B cell (primary cell): ENCODE results near the gene ARHGAP6. TPM values are rescaled to one million over a fixed set of nuclear protein-coding genes. Genes with fewer than 3 reads are reported as not detected.
"Not testable (repeated sequence)": the region's sequence is repeated elsewhere in the genome, so short reads cannot be mapped to it uniquely, and the experiment has no call there.

ENCODE experiments used
- ATAC-seq: fragments of 200-7000 bp; cut with Tn5 transposase; one replicate; pipeline ENCODE4 v1.10.0; 2021; ENCODE audit warnings: low read depth, mild to moderate bottlenecking, moderate number of reproducible peaks, moderate library complexity
- CTCF ChIA-PET: fragments of 350-600 bp; sonication (Branson Sonifier 250); formaldehyde crosslinking; loops from one replicate; lab custom pipeline; 2021; ENCODE audit warnings: antibody characterized with exemption, inconsistent platforms; lab: Charles Lee
- POLR2A ChIA-PET: fragments of 350-600 bp; sonication (Branson Sonifier 250); formaldehyde crosslinking; loops from one replicate; lab custom pipeline; 2021; ENCODE audit warnings: antibody characterized with exemption; lab: Charles Lee
- DNase-seq: peaks from one replicate; pipeline ENCODE4 v3.0.0; 2013
- H2AFZ ChIP-seq: 2 replicates; pipeline ENCODE4 v1.6.1; 2012; ENCODE audit warnings: mild to moderate bottlenecking, low read depth, low read length; ENCODE audit not compliant: insufficient read depth, poor library complexity, severe bottlenecking
- H3K27ac ChIP-seq, 2 donors: 1 replicate in 1 of 2; 2 replicates in 1 of 2; pipeline ENCODE4 v1.5.1; 2012 to 2013; ENCODE audit warnings: low read length in 2 of 2, mild to moderate bottlenecking in 2 of 2, moderate library complexity in 1 of 2
- H3K27me3 ChIP-seq, 4 experiments: fragments of 200-600 bp in 1 of 4; sonication (generic) in 1 of 4; replicated peaks in 1 of 4; 1 replicate in 2 of 4; 2 replicates in 2 of 4; pipeline versions ENCODE4 v1.6.1 to v1.7.0; 2013 to 2016; ENCODE audit warnings: low read length in 3 of 4, mild to moderate bottlenecking in 2 of 4, mixed read lengths in 1 of 4, moderate library complexity in 1 of 4; ENCODE audit not compliant: insufficient read depth in 4 of 4, control insufficient read depth in 3 of 4; ENCODE audit errors: control extremely low read depth in 1 of 4
- H3K36me3 ChIP-seq, 2 experiments: replicated peaks in 1 of 2; 1 replicate in 1 of 2; 2 replicates in 1 of 2; pipeline versions ENCODE4 v1.6.1 to v1.7.1; 2013; ENCODE audit warnings: low read length in 1 of 2; ENCODE audit not compliant: insufficient read depth in 2 of 2, control insufficient read depth in 1 of 2; ENCODE audit errors: control extremely low read depth in 1 of 2, extremely low read depth in 1 of 2
- H3K4me1 ChIP-seq, 2 donors: fragments of 200-600 bp in 1 of 2; sonication (generic) in 1 of 2; 1 replicate in 1 of 2; 2 replicates in 1 of 2; pipeline versions ENCODE4 v1.5.1 to v1.6.1; 2013 to 2017; ENCODE audit warnings: low read length in 2 of 2; ENCODE audit not compliant: control insufficient read depth in 2 of 2, insufficient read depth in 2 of 2
- H3K4me2 ChIP-seq: replicated peaks from 2 replicates; pipeline ENCODE3; 2012; ENCODE audit warnings: mild to moderate bottlenecking, low read depth, low read length; ENCODE audit not compliant: poor library complexity, severe bottlenecking
- H3K4me3 ChIP-seq, 5 experiments: fragments of 200-600 bp in 1 of 5; sonication (generic) in 1 of 5; 1 replicate in 3 of 5; 2 replicates in 2 of 5; pipeline versions ENCODE4 v1.5.1 to v1.7.0; 2011 to 2016; ENCODE audit warnings: low read length in 4 of 5, mild to moderate bottlenecking in 4 of 5, low read depth in 2 of 5, control low read depth in 1 of 5, moderate library complexity in 1 of 5; ENCODE audit not compliant: insufficient read depth in 1 of 5; ENCODE audit errors: control extremely low read depth in 1 of 5, extremely low read depth in 1 of 5
- H3K79me2 ChIP-seq: fragments of 200-600 bp; sonication (generic); one replicate; pipeline ENCODE4 v1.6.0; 2016; ENCODE audit warnings: low read length; ENCODE audit not compliant: control insufficient read depth, insufficient read depth
- H3K9ac ChIP-seq: fragments of 200-600 bp; sonication (generic); 2 replicates; pipeline ENCODE4 v1.6.1; 2017; ENCODE audit warnings: mild to moderate bottlenecking, low read length, moderate library complexity
- H3K9me3 ChIP-seq, 3 donors: one replicate each; pipeline versions ENCODE4 v1.6.1 to v1.7.1; 2013; ENCODE audit warnings: low read length in 2 of 3; ENCODE audit not compliant: control insufficient read depth in 2 of 3, insufficient read depth in 1 of 3; ENCODE audit errors: control extremely low read depth in 1 of 3
- H4K20me1 ChIP-seq: 2 replicates; pipeline ENCODE4 v1.6.0; 2012; ENCODE audit warnings: mild to moderate bottlenecking, low read length; ENCODE audit not compliant: insufficient read depth, control insufficient read depth, poor library complexity, severe bottlenecking
- H3K27ac Mint-ChIP-seq: one replicate; pipeline ENCODE4 v1.8.0; 2021; ENCODE audit warnings: mixed read lengths
- H3K27me3 Mint-ChIP-seq: one replicate; pipeline ENCODE4 v1.8.0; 2021; ENCODE audit warnings: mixed read lengths
- H3K4me1 Mint-ChIP-seq: one replicate; pipeline ENCODE4 v1.8.0; 2021; ENCODE audit warnings: mixed read lengths
- H3K4me3 Mint-ChIP-seq: one replicate; pipeline ENCODE4 v1.8.0; 2021; ENCODE audit warnings: mixed read lengths
- H3K9me3 Mint-ChIP-seq: one replicate; pipeline ENCODE4 v1.8.0; 2022; ENCODE audit warnings: mixed read lengths; ENCODE audit not compliant: insufficient read depth
- CTCF ChIP-seq: fragments of 200-600 bp; IDR thresholded peaks from one replicate; pipeline ENCODE4 v1.8.0; 2022; ENCODE audit warnings: antibody characterized with exemption, mild to moderate bottlenecking
- EZH2 ChIP-seq: IDR thresholded peaks from 2 replicates; pipeline ENCODE4 v1.6.1; 2012; ENCODE audit warnings: borderline replicate concordance, low read depth, mild to moderate bottlenecking, moderate library complexity, low read length; ENCODE audit not compliant: insufficient read depth, poor library complexity, severe bottlenecking
- WGBS: methylation state at CpG from one replicate; pipeline ENCODE4 v1.1.5; 2013; ENCODE audit warnings: missing lambda C conversion rate; ENCODE audit not compliant: insufficient coverage; 5-methylcytosine and 5-hydroxymethylcytosine counted together
- intact Hi-C: fragments of 100-400 bp; cut with micrococcal nuclease; formaldehyde crosslinking; loops from one replicate; pipeline ENCODE4 v1.10.0; 2022
- polyA plus RNA-seq: library from polyadenylated mRNA; depleted of rRNA; stranded (reverse); fragments of >200 nt; gene quantifications from 2 replicates; pipeline ENCODE4 v1.2.3, GENCODE V29; 2012
- total RNA-seq, 2 donors: library from RNA; stranded (reverse); fragments of 120-200 nt in 1 of 2; gene quantifications; 1 replicate in 1 of 2; 2 replicates in 1 of 2; pipeline versions ENCODE4 v1.2.3 to v1.2.4, GENCODE V29; 2013 to 2022

ARHGAP6 gene
- total and polyA plus RNA-seq, 2 donors (not counting 1 experiment from before 2014, with no cell fraction given): 1.6 to 2.6 TPM

GRCh38 chrX:11239230-11239629 lies 426.5 kb downstream of the ARHGAP6 start:
- Histone ChIP-seq H3K27me3 (no peaks in the 10 kb centered on the region), H3K79me2 (no peaks in the 10 kb centered on the region), H2AFZ (no peak overlapping the region), H3K9ac (no peak overlapping the region), H4K20me1 (no peaks in the 10 kb centered on the region), H3K4me3 (no peak overlapping the region), H3K27ac (no peak overlapping the region), H3K9me3 (peaks cover 0 to 6% (median 0%) of the 10 kb centered on the region in 3 donors), H3K4me1 (no peaks in the 10 kb centered on the region), H3K36me3 (no peaks in the 10 kb centered on the region), H3K4me2 (no peak overlapping the region)
- POLR2A ChIA-PET: no interaction called here
- Mint-ChIP-seq H3K4me3 (no peak overlapping the region), H3K4me1 (no peaks in the 10 kb centered on the region), H3K27ac (no peak overlapping the region), H3K9me3 (no peaks in the 10 kb centered on the region), H3K27me3 (no peaks in the 10 kb centered on the region)
- CTCF ChIA-PET: no interaction called here
- TF ChIP-seq CTCF: no peak
- TF ChIP-seq EZH2: no peak
- intact Hi-C loops: no loop called here
- ATAC-seq (no peak), DNase-seq (no peak)

GRCh38 chrX:11235377-11235776 lies 430.3 kb downstream of the ARHGAP6 start:
- POLR2A ChIA-PET, H3K27ac Mint-ChIP-seq, H3K4me2 ChIP-seq, H4K20me1 ChIP-seq, H3K79me2 ChIP-seq, H3K27me3 ChIP-seq, H3K27ac ChIP-seq, H3K36me3 ChIP-seq, H3K4me1 ChIP-seq, H3K27me3 Mint-ChIP-seq, DNase-seq, H3K4me3 ChIP-seq, intact Hi-C loops, H3K4me3 Mint-ChIP-seq, CTCF ChIA-PET, H3K9ac ChIP-seq, ATAC-seq, H2AFZ ChIP-seq, H3K9me3 ChIP-seq, H3K4me1 Mint-ChIP-seq, H3K9me3 Mint-ChIP-seq: not testable (repeated sequence)
- WGBS: 100% methylated on average over 1 of the region's 2 CpGs
